HG03103 (cell line): ENCODE data around the gene EFNB3.

Experiments
- ATAC-seq: cut with Tn5 transposase; IDR thresholded peaks from one replicate; pipeline ENCODE4 v1.9.1; 2021; ENCODE audit warnings: low read depth; ENCODE audit not compliant: unreplicated experiment

Gene EFNB3, protein sequence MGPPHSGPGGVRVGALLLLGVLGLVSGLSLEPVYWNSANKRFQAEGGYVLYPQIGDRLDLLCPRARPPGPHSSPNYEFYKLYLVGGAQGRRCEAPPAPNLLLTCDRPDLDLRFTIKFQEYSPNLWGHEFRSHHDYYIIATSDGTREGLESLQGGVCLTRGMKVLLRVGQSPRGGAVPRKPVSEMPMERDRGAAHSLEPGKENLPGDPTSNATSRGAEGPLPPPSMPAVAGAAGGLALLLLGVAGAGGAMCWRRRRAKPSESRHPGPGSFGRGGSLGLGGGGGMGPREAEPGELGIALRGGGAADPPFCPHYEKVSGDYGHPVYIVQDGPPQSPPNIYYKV

DNA sequence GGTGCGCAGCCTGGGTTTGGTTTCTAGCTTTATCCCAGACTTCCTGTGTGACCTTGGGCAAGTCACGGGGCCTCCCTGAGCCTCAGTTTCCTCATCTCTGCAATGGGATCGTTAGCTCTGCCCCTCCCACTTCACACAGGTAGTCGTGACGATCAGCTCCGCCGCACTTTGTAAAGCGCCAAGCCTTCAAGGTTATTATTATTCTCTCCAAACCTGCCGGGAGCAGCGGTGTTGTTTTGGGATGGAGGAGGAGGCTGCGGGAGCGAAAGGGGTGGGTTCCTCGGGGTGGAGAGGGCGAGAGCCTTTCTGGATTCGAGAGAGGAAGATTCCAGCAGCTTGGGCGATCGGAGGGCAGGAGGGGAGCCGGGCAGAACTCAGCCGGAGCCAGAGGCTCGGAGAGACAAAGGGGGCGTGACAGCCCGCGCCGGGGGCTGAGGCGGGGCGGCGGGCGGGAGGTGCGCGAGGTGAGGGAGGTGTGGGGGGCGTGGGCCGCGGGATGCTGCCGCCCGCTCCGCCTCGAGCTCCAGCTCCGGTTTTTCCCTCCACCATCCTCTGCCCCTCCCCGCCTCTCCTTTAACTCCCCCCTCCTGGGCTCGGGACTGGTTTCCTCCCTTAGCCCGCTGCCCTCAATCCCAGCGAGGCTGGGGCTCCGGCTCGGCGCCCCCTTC, at the start of gene EFNB3:
Gene EFNB3, plus strand, starts transcription at position 602 of the 668 bp plus-strand sequence. CDS start 397 bp downstream, outside the sequence.
- no peak for ATAC-seq

DNA sequence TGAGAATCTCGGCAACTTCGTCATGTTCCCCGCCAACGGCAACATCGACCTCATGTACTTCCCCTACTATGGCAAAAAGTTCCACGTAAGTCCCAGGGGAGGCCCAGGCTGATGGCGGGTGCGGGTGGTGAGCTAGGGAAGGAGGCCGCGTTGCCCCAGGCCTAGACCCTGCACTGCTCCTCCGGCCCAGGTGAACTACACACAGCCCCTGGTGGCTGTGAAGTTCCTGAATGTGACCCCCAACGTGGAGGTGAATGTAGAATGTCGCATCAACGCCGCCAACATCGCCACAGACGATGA, 49.5 kb upstream of the EFNB3 start:
- ATAC-seq = no peak

DNA sequence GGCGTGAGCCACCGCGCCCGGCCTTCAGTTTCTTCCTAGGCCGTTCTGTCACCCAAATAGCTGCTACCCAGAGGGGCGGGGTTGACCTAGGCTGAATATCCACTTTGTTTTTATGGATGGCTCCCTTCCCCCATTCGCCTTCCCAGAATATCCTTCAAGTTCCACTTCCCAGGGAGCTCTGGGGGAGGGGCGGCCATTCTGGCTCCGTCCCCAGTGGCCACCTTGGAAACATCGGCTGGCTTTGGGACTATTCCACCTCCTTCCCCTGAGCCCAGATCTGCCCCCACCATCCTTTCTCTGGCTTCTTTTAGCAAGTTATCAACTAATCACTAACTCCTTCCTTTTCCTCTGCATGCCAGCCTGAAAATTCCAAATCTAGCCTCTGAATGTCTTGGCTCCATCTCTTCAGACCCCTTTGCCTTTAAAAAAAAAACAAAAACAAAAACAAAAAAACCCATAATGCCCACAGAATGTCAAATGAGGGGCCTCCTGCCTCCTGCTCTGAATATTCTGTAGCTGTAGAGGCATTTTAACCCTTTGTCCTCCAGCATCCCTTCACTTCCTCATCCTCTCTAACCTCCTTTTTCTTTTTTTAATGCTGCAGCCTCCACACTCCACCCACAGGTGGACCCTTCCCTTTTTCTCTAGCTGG, 47.9 kb upstream of the EFNB3 start:
- ATAC-seq = no peak

DNA sequence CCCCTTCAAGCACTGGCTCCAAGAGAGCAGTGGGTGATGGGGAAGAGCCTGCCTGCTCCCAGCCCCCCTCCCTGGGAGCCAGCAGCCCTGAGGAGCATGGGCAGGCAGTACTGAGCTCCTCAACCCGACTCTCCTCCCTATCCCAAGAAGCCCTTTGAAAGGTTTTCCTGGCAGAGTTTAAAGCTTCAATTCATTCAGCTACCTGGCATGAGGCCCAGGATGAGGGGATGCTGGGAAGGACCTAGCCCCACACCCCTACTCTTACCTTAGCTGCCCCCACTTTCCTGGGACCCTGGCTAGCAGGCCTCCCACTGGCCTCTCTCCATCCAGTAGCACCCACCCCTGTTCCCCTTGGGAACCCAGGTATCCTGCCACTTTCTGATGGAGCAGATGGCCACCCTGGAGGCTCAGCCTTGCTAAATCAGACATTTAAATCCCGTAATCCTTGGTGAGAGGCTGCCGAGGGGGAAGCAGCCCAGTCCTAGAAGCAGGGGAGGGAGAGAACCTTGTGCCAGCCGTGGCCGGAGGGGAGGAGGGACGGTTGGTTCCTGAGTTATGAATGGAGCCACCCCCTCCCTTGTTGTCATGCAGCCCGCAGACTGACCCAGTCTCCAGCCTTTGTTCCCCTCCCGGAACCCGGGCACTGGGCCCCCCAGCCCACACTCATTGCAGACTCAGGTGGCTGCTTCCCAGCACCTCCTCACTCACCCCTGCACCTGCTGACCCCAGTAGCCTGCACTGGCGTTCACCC, 37.2 kb upstream of the EFNB3 start:
- no peak for ATAC-seq

DNA sequence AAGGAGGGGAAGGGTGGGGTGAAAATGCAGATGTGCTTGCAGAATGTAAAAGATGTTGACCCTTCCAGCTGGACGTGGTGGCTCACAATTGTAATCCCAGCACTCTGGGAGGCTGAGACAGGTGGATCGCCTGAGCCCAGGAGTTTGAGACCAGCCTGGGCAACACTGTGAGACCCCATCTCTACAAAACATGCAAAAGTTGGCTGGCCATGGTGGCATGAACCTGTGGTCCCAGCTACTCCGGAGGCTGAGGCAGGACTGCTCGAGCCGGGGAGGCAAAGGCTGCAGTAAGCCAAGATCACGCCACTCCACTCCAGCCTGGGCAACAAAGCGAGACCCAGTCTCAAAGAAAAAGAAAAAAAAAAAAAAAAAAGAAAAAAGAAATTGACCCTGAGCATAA, 36.5 kb upstream of the EFNB3 start:
- ATAC-seq = no peak

DNA sequence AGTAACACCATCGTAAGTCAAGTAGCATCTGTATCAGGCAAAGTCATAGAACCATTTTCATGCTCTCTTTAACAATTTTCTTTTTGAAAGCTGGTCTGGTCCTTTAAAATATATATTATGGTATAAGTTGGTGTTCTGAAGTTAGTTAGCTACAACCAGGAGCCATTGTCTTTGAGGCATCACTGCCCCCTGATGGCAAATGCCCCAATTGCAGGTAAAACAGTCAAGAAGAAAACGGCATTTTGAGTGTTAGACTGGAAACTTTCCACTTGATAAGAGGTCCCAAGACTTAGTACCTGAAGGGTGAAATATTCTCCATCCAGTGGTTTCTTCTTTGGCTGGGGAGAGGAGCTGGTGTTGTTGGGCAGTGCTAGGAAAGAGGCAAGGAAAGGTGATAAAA, 31.8 kb upstream of the EFNB3 start:
- no peak for ATAC-seq

DNA sequence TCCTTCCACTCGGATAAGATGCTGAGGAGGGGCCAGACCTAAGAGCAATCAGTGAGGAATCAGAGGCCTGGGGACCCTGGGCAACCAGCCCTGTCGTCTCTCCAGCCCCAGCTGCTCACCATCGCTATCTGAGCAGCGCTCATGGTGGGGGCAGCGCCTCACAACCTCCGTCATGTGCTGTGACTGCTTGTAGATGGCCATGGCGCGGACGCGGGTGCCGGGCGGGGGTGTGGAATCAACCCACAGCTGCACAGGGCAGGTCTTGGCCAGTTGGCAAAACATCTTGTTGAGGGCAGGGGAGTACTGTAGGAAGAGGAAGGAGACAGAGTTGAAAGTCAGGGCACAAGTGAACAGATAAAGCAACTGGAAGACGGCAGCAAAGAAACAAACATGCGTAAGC, 30.1 kb upstream of the EFNB3 start:
- ATAC-seq = no peak

DNA sequence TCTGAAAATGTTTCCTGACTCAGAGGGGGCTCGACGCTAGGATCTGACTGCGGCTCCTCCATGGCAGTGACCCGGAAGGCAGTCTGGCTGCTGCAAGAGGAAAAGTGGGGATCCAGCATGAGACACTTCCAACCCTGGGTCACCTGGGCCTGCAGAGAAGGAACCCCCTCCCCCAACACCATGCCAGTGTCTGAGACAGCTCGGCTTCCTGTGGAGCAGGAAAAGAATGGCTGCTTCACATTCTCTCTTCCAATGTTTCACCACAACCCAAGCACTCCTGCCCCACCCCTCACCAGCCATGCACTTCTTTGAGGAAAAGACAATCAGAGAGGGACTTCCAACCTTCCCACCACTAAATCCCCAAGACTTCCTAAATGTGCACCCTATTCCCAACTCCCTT, 28.5 kb upstream of the EFNB3 start:
- no peak for ATAC-seq

DNA sequence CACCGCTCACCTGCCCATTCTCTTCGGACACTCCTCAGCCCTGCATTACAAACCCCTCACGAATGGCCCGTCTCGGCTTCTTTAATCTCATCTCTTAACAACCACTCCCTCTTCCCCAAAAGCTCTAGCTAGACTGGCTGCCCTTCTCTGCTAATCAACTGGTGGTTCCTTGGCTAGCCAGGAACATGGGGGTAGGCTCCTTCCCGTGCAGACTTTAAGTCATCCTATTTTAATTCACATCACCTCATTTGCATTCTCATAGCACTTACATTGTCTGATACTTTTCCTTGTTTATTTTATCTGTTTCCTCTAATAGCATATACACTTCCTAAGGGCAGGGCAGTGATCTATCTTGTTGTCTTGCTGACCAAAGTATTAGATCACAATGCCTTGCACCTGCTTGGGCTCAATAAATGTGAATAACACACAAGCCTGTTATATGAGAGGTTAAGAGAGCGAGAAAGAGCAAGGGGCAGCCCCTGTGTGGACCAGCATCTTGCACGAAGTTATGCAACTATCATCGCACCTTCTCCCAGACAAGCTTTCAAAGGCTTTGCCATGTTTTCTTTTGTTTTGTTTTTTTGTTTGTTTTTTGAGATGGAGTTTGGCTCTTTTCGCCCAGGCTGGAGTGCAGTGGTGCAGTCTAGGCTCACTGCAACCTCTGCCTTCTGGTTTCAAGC, 27.5 kb upstream of the EFNB3 start:
- ATAC-seq = no peak

DNA sequence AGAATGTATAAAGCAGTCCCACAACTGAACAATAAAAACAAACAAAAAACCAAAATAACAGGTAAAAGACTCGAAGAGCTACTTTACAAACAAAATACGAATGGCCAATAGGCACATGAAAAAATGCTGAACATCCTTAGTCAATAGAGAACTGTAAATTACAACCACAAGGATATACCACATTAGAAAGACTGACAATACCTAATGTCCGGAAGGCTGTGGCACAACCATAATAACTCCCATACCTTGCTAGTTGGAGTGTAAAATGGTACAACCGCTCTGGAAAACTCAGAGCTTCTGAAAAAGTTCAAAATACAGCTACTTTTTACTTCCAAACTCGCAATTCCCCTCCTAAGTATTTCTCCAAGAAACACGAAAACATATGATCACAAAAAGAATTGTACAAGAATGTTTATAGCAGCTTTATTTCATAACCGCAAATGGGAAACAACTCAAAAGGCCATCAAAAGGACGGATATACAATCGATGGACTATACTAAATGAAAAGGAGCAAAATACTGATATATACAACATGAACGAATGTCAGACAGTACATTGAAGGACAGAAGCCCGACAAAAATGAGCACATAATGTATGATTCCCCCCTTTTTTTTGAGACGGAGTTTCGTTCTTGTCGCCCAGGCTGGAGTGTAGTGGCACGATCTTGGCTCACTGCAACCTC, 20.0 kb upstream of the EFNB3 start:
- no peak for ATAC-seq

DNA sequence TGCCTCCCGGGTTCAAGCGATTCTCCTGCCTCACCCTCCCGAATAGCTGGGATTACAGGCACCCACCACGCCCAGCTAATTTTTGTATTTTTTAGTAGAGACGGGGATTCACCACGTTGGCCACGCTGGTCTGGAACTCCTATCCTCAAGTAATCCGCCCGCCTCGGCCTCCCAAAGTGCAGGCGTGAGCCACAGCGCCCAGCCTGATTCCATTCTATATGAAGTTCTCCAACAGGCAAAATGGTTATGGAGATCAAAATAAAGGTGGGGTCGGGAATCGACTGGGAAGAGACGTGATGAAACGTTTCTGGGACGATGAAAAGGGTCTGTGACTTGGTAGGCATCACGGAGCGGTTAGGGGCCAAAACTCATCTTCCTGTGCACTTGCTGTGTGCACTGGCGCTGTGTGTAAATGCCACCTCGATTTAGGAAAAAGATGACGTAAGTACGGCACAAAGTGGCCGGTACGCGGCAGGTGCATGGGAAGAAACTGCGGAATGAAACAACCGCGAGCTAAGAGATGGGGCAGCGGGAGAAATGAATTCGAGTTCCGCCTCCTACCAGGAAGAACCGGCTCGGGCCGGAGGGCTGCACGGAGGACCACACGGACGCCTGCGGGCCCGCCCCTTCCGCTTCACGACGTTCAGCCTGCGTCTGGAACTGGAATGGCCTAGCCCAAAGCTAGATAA, 19.3 kb upstream of the EFNB3 start:
- ATAC-seq = peak; percentile 43

DNA sequence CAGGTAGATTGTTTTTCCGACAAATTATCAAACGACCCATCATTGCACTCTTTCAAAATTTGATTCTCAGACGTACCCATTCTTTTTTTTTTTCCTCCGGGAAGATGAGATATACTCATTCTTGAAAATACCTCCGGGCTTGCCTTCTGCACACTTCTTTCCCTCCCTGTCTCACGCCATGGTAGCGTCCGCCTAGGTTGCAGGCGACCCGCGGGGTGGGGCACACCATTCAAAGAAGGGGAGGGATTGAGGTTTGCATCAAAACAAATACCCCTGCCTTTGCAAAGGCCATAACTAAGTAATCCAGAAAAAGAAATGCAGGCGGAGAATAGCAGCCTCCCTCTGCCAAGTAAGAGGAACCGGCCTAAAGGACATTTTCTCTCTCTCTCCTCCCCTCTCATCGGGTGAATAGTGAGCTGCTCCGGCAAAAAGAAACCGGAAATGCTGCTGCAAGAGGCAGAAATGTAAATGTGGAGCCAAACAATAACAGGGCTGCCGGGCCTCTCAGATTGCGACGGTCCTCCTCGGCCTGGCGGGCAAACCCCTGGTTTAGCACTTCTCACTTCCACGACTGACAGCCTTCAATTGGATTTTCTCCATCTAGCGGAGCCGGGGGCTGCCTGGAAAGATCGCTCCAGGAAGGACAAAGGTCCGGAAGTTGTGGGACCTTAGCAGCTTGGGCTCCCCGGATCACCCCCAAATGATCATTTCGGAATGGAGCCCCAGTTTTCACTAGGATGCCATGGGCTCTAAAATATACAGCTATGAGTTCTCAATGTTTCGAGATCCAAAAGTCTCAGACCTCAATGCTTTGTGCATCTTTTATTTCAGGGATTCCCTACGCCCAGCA, 18.6 kb upstream of the EFNB3 start:
- peak; percentile 40 for ATAC-seq

DNA sequence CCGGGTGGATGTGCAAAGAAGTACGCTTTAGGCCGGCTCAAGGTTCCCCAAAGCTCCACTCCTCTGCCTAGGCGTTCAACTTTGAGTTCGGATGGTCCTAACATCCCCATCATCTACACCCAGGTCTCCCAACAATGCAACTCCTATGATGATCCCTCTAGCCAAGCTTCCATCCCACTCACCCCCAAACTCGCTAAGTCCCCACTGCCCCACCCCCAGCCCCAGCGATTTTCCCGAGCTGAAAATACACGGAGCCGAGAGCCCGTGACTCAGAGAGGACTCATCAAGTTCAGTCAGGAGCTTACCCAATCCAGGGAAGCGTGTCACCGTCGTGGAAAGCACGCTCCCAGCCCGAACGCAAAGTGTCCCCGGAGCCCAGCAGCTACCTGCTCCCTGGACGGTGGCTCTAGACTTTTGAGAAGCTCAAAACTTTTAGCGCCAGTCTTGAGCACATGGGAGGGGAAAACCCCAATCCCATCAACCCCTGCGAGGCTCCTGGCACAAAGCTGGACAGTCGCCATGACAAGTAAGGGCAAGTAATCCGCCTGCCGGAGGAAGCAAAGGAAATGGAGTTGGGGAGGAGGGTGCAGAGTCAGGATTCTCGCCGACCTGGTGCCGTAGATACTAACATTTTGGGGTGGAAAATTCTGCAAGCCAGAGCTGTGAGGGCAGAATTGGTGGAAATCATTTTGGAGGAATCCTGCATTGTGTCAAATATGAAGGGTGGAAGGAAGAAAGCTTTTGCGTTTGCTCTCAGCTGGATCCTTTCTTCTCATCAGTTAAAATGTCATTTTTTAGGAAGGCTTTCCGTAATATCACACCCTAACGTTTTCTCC, 17.7 kb upstream of the EFNB3 start, which contains the start of gene TP53:
Gene TP53, minus strand, starts transcription at position 419 of the 836 bp plus-strand sequence. CDS start 10,896 bp downstream, outside the sequence.
- no peak for ATAC-seq

DNA sequence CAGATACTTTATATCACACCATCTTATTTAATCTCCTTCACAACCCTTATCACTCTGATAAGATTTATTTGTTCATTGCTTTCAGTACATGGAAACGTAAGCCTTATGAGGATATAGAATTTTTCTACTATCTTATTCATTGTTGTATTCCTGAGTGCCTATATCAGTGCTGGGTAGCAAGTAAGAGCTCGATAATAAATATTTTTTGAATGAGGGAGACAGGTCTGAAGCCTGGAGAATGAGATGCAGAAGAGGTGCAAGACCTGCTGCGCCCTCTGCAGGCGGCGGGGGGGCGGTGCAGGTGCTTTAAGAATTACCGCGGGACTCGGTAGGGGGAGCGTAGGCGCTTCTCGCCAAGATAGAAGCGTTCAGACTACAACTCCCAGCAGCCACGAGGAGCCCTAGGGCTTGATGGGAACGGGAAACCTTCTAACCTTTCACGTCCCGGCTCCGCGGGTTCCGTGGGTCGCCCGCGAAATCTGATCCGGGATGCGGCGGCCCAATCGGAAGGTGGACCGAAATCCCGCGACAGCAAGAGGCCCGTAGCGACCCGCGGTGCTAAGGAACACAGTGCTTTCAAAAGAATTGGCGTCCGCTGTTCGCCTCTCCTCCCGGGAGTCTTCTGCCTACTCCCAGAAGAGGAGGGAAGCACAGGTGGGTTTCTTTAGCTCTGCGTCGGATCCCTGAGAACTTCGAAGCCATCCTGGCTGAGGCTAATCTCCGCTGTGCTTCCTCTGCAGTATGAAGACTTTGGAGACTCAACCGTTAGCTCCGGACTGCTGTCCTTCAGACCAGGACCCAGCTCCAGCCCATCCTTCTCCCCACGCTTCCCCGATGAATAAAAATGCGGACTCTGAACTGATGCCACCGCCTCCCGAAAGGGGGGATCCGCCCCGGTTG, 16.8 kb upstream of the EFNB3 start, which contains the start of gene WRAP53:
Gene WRAP53, plus strand, starts transcription at position 570 of the 900 bp plus-strand sequence. Its CDS starts 172 bp downstream, at position 742.
- peak; percentile 62 for ATAC-seq

DNA sequence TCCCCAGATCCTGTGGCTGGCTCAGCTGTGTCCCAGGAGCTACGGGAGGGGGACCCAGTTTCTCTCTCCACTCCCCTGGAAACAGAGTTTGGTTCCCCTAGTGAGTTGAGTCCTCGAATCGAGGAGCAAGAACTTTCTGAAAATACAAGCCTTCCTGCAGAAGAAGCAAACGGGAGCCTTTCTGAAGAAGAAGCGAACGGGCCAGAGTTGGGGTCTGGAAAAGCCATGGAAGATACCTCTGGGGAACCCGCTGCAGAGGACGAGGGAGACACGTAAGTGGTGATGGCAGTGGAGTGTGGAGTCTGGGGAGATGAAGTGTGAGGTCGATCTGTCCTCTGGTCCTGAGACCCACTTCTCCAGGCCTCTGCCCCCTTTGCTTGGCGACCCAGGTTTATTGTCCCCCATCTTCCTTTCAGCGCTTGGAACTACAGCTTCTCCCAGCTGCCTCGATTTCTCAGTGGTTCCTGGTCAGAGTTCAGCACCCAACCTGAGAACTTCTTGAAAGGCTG, 16.1 kb upstream of the EFNB3 start:
- ATAC-seq = no peak

DNA sequence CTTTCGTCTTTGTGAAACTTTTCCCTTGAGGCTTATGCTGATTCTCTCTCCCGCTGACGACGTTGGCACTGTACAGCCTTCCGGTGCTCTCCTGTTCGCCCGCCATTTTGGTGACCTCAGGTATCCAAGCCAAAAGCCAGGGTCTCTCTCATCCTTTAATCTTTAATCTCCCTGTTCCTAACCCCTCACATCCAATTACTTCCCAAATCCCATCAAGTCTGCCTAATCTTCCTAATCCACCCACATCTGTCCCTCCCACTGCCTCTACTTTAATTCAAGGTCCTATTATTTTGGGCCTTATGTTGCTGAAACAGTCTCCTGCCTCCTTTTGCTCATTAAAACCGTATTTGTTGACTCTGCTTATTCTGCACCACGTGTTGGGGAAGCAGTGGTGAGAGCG, 9.4 kb upstream of the EFNB3 start:
- no peak for ATAC-seq
